Right renal cortex interstitium (tissue), 3 donors: Measurements from ENCODE around the gene RFT1. TPM values are rescaled to one million over a fixed set of nuclear protein-coding genes. Genes with fewer than 3 reads are reported as not detected.
"Not testable (repeated sequence)": the region's sequence is repeated elsewhere in the genome, so short reads cannot be mapped to it uniquely, and the experiment has no call there.

ENCODE experiments used
- DNase-seq, 3 donors: peaks; one replicate each; pipeline ENCODE4 v3.0.0-alpha.2; 2013; ENCODE audit warnings: low read depth in 3 of 3, low spot score in 2 of 3
- polyA plus RNA-seq, 3 donors: library from polyadenylated mRNA; unstranded; fragments of 120-200 nt; gene quantifications; one replicate each; pipeline ENCODE4 v1.2.1, GENCODE V29; 2013; ENCODE audit not compliant: insufficient read length in 3 of 3

Gene RFT1
- polyA plus RNA-seq, 3 donors: 24.7 to 28.6 (median 27.6) TPM

GRCh38 chr3:53072653-53073552 is 57.3 kb downstream of the RFT1 start:
- DNase-seq: peak; percentile 36 to 56 (median 54)

DNA sequence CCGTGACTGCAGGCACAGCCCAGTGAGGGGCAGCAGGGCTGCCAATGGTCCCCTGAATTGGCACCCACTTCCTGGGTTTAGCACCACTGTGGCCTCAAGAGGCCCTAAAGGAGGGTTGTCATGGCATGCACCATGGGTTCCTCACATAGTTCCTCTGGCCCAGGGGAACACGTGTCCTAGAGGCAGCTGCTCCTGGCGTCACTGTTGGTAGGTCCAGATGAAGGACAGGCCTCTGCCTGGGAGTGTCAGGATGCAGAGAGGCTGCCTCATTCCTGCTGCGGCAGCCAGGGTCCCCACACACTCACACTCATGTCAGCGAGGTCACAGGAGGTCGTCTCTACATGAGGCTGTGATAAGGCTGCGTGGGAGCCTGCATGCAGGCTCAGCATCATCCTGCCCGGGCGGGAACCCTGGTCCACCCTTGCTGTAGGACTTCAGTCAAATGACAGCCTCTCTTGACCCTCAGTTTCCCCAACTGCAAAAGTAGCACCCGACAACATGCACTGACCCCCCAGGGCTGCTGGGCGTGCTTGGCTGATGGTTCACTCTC is 58.3 kb downstream of the RFT1 start:
- no peak for DNase-seq

DNA sequence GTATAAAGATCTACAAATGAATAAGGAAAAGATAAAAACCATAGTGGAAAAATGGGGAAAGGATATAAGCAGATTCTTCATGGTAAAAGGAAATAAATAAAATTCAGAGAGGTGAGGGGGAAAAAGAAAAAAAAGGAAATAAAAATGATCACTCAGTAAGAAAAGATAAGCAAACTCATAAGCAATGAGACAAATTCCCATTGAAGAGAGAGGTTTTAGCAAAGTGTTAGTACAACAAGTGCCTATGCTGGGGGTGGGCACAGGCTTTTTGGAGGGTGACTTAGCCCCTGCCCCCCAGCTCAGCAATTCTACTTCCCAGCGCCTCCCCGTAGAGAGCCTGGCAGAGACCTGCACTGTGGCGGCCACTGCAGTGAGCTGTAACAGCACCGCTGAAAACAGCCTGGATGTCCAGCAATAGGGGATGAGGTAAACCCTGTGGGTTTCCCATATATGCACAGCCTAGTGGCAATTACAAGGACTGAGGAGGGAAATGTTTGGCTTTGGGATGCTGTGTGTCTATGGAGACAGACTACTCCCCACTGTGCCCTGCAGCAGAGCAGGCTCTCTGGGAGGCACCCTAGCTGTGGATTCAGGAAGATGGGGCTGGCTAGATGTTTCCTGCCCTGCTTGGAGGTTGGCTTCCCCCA is 60.7 kb downstream of the RFT1 start:
- DNase-seq: no peak

DNA sequence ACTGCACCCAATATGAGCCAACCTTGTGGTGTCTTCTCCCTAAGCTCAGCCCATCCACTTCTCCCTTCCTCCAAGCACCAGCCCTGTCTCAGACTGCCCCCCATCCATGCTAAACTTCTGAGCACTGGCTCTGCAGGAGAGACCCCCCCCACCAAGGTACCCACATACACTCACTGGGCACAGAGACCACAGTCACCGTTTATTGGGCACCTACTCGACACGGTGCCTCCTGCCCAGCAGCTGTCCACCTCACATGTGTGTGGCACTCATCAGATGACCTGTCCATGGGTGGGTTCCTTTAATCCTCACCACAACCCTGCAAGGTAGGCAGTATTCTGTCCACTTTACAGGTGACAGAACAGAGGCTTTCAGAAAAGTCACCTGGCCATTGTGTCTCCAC is 62.1 kb downstream of the RFT1 start:
- DNase-seq: no peak

DNA sequence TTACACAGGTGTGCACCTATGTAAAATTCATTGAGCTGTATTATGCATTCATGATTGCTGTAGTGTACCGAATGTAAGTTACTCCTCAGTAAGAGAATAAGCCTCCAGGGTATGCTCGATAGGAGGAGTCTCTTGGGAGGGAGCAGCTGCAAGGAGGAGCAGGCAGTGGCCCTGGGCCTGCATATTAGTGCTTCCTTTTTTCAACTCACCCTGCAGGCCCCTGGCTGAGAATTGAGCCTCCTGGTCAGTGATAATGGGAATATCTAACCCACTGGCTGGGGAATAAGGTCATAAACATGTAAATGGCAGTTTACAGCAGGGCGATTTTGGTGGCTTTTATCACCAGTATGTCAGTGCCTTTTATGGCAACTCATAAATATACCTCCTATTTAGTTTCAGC is 62.7 kb downstream of the RFT1 start:
- no peak for DNase-seq

DNA sequence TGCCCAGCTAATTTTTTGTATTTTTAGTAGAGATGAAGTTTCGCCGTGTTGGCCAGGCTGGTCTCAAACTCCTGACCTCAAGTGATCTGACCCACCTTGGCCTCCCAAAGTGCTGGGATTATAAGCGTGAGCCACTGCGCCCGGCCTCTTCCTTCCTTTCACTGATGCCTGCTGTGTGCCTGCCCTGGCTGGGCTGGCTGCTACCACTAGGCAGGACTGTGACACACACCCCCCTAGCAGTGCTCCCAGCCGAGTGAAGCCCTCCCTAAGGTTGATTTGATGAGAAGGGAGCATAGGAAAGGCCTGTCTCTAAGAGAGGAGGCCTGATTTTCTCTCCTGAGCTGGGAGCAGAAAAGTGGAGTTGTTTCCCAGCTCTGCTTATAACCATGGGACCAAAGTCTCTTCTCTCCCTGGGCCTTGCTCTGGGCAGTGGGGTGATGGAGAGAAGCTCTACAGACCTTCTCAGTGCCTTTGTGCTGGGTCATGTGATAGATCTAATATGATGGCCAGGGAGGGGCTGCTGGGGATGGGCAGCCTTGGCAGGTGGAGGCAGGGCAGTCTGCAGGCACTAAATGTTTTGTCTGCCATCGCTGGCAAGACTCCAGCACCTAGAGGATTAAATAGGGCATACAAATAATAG is 64.3 kb downstream of the RFT1 start:
- DNase-seq: no peak

GRCh38 chr3:53062905-53063304 is 67.3 kb downstream of the RFT1 start:
- DNase-seq: no peak

- no peak for DNase-seq
Observed at GRCh38 chr3:53056442-53056841, 73.8 kb downstream of the RFT1 start.

GRCh38 chr3:53054233-53054632 is 76.0 kb downstream of the RFT1 start:
- DNase-seq: not testable (repeated sequence)

DNA sequence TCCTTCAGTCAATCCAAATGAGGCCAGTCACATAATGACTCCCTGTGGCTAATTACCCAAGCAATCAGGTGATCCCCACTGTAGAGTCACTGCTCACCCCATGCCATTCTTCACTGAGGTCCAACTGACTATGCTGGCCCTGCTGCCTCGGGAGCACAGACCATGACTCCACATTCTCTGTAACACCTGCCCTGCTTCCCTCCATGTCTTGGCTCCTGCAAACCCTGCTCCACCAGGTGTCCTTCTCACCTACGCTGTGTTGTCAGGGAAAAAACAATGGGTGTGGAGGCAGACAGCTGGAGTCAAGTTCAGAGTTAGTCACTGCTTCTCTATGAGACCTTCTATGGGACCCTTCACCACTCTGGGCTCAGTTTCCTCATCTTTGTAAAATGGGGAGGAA is 78.3 kb downstream of the RFT1 start:
- DNase-seq: no peak

DNA sequence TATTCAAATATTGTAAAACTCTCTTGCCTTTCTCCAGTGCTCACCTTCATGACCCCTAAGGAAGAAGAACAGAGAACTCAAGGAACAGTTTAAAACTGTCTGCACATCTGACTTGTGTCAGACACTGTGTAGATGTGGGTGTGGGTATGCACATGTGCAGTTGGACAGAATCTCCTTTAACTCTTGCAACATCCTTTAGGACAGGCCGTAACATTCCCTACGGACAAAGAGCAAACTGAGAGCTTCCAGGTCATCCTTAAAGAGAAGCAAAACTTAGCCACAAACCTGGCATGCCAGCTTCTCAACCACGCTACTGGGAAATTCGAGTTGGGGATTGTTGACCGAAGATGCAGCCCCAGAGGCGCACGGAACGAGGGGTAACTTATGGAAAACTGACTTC is 80.2 kb downstream of the RFT1 start:
- DNase-seq: no peak

- no peak for DNase-seq
Observed at GRCh38 chr3:53046171-53047170, 83.8 kb downstream of the RFT1 start.

GRCh38 chr3:53045518-53046170 is 84.6 kb downstream of the RFT1 start, which contains the start of gene SFMBT1:
Gene SFMBT1 (minus strand): TSS chr3:53046073. CDS start chr3:52969128, 76,945 bp downstream.
- peak; percentile 20 to 52 (median 52) for DNase-seq

- peak; percentile 29 to 41 (median 30) for DNase-seq
Observed at GRCh38 chr3:53044711-53045517, 85.3 kb downstream of the RFT1 start.

GRCh38 chr3:53044371-53044710 is 85.9 kb downstream of the RFT1 start:
- DNase-seq: no peak

- no peak for DNase-seq
Observed at GRCh38 chr3:53043738-53044137, 86.5 kb downstream of the RFT1 start.

- no peak for DNase-seq
Observed at GRCh38 chr3:53042651-53043050, 87.6 kb downstream of the RFT1 start.

- no peak for DNase-seq
Observed at GRCh38 chr3:53040351-53040820, 89.8 kb downstream of the RFT1 start.

DNA sequence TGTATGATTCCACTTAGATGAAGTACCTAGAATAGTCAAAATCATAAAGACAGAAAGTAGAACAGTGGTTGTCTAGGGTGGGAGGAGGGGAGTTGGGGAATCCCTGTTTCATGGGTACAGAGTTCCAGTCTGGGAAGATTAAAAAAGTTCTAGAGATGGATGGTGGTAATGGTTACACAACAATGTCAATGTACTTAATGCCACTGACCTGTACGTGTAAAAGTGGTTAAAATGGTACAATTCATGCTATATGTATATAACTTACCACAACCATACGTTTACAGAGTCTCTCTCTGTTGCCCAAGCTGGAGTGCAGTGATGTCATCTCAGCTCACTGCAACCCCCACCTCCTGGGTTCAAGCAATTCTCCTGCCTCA is 90.9 kb downstream of the RFT1 start:
- no peak for DNase-seq
